Sigmoid colon (tissue), 4 donors: ENCODE results near the gene ZNF223.
A peak's percentile ranks its signal among the peaks of the same experiment; 100 is the strongest.

Experiments
- CTCF ChIP-seq, 4 experiments: fragments of 450-650 bp in 3 of 4; fragments of 200-600 bp in 1 of 4; IDR thresholded peaks; one replicate each; pipeline ENCODE4 v1.5.1; 2016 to 2019; ENCODE audit warnings: antibody characterized with exemption in 4 of 4, mild to moderate bottlenecking in 3 of 4, moderate library complexity in 2 of 4
- EP300 ChIP-seq, 4 donors: sonication (generic); formaldehyde crosslinking; IDR thresholded peaks; one replicate each; pipeline ENCODE4 v1.6.1; 2017; ENCODE audit warnings: antibody characterized with exemption in 4 of 4
- POLR2AphosphoS5 ChIP-seq, 4 donors: sonication (generic); formaldehyde crosslinking; IDR thresholded peaks; one replicate each; pipeline ENCODE4 v1.6.1; 2017; ENCODE audit warnings: antibody characterized with exemption in 4 of 4

GRCh38 chr19:44002566-44003460, 49.0 kb upstream of the ZNF223 start, which contains the start of gene ZNF230:
- TF ChIP-seq CTCF (IDR thresholded peaks at IDR 0.05) (peak in 1 of 4 experiments; percentile 14), EP300 (IDR thresholded peaks at IDR 0.05) (peak in 1 of 4 donors; percentile 10), POLR2AphosphoS5 (IDR thresholded peaks at IDR 0.05) (peak; percentile 35 to 84 (median 77))
